Upper lobe of right lung (tissue), 1 donor: ENCODE results near the gene KRT33B. TPM values are rescaled to one million over a fixed set of nuclear protein-coding genes. Genes with fewer than 3 reads are reported as not detected.

ENCODE experiments used
- ATAC-seq: fragments of 200-7000 bp; cut with Tn5 transposase; one replicate; pipeline ENCODE4 v1.9.1; 2020; ENCODE audit warnings: mild to moderate bottlenecking, moderate library complexity
- DNase-seq: peaks from one replicate; pipeline ENCODE4 v3.0.0-alpha.2; 2020
- H3K27ac ChIP-seq: fragments of 200-600 bp; one replicate; pipeline ENCODE4 v1.8.0; 2022
- H3K27me3 ChIP-seq: fragments of 200-600 bp; one replicate; pipeline ENCODE4 v1.8.0; 2022; ENCODE audit warnings: mild to moderate bottlenecking
- H3K36me3 ChIP-seq: fragments of 200-600 bp; one replicate; pipeline ENCODE4 v1.8.0; 2022
- H3K4me1 ChIP-seq: fragments of 200-600 bp; one replicate; pipeline ENCODE4 v1.8.0; 2022
- H3K4me3 ChIP-seq: fragments of 200-600 bp; one replicate; pipeline ENCODE4 v1.8.0; 2022; ENCODE audit warnings: mild to moderate bottlenecking
- H3K9me3 ChIP-seq: fragments of 200-600 bp; one replicate; pipeline ENCODE4 v1.8.0; 2022
- intact Hi-C: fragments of 100-400 bp; cut with DNase I; formaldehyde crosslinking; loops from one replicate; pipeline ENCODE4 v1.11.0; 2022
- long read RNA-seq: library from polyadenylated mRNA; unstranded; transcript quantifications from one replicate; pipeline ENCODE4 v2.0.0, GENCODE V29; 2021
- total RNA-seq: library from RNA; stranded (reverse); fragmentation: NEBNext Ultra II Directional; extraction: Animal tissue kit (Norgen Biotek cat#: 25700); gene quantifications from one replicate; pipeline ENCODE4 v1.2.1, GENCODE V29; 2021
- TF ChIP-seq, protein P1 (sequence below): fragments of 200-600 bp; IDR thresholded peaks from one replicate; pipeline ENCODE4 v1.8.0; 2022; ENCODE audit warnings: antibody characterized with exemption
- donor health status: DM: no; HTN: yes; CAD: no; lungs with severe emphysema.

The KRT33B gene
- total RNA-seq: not detected
- long read RNA-seq: 0 reads

DNA sequence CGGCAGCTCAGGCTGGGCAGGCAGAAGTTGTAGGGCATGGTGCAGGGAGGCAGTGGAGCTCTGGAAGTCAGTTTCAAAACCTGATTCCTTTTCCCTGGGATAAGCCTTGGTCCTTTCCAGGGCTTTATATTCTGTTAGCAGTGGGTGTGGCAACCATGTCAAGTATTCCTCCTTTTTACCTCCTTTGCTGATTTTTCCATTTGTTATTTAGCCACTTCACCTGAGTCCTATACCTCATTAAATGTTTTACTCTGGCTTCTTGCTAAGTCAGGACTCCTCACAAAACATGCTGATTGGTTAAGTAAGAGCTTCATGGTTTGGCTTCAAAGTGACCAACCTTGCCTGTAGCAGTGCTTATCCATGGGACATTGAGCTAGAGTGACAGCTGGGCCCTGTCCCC lies at the start of gene KRT33B:
Gene KRT33B, minus strand, starts transcription at position 101 of the 400 bp plus-strand sequence. Its CDS starts 63 bp downstream, at position 38.
- H3K27ac ChIP-seq: no peak within 1 kb of the TSS
- intact Hi-C loops: no loop called here
- no peak within 1 kb of the TSS for H3K4me3 ChIP-seq
- no peaks in the 10 kb centered on the region for H3K36me3 ChIP-seq
- H3K27me3 ChIP-seq: no peaks in the 10 kb centered on the region
- TF ChIP-seq, protein P1, sequence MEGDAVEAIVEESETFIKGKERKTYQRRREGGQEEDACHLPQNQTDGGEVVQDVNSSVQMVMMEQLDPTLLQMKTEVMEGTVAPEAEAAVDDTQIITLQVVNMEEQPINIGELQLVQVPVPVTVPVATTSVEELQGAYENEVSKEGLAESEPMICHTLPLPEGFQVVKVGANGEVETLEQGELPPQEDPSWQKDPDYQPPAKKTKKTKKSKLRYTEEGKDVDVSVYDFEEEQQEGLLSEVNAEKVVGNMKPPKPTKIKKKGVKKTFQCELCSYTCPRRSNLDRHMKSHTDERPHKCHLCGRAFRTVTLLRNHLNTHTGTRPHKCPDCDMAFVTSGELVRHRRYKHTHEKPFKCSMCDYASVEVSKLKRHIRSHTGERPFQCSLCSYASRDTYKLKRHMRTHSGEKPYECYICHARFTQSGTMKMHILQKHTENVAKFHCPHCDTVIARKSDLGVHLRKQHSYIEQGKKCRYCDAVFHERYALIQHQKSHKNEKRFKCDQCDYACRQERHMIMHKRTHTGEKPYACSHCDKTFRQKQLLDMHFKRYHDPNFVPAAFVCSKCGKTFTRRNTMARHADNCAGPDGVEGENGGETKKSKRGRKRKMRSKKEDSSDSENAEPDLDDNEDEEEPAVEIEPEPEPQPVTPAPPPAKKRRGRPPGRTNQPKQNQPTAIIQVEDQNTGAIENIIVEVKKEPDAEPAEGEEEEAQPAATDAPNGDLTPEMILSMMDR: no peak
- H3K4me1 ChIP-seq: no peaks in the 10 kb centered on the region
- H3K9me3 ChIP-seq: no peaks in the 10 kb centered on the region
- ATAC-seq (no peak), DNase-seq (no peak)

DNA sequence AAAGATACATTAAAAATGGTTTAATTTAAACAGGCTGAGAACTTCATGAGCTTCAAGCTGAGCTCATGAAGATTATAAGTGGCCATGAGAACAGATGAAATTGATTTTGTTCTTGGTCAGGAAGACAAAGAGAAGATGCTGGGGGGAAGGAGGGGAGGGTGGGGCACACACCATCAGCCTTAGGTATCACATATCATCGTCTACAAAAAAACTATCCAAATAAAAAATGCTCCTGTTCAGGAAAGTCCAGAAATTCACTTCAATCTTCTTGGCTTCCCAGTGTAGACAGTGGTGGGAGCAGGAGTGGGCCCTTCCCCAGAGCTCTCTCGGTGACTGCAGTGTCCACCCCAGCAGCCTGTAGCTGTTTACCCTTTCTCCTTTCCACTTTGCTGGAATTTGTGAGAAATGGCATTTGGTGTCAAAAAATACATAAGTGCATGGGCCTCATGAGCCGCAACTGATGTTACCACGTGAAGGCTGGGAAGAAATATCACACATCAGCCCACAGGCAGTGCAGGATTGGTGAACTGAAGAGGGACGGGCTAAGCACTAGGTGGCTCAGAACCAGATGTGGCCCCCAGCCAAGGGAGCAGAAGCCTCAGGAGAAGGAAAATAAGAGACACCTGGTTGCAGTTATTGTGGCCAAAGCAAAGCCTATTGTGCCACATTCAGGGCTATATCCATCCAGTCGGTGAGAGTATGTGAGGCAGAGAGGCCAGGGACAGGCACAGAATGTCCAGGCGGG lies 48.7 kb upstream of the KRT33B start:
- H3K9me3 ChIP-seq: no peaks in the 10 kb centered on the region
- no peak overlapping the region for H3K27ac ChIP-seq
- TF ChIP-seq, protein P1: no peak
- intact Hi-C loops: no loop called here
- no peak for ATAC-seq
- H3K4me3 ChIP-seq: no peak overlapping the region
- no peak for DNase-seq
- no peaks in the 10 kb centered on the region for H3K36me3 ChIP-seq
- no peaks in the 10 kb centered on the region for H3K4me1 ChIP-seq
- H3K27me3 ChIP-seq: no peaks in the 10 kb centered on the region

DNA sequence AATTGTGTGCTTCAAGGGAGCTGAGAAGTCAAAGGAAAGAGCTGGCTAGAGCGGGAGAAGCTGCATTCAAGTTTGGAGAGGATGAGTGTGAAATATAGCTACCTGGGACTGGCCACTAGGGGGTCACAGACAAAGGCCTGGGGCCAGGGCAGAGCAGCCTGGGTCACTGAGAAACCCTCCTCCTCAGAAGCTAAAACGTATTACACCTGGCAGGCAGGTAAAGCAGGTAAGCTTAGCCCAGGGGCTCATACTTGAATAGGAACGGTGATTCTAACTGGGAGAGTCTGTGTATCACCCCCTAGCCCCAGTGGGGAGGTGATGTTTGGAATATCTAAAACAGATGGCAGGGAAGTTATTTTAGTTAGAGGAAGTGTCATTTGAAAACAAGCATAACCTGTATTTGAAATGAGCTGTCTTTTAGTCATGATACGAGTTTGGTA lies 48.0 kb upstream of the KRT33B start:
- Histone ChIP-seq H3K36me3 (no peaks in the 10 kb centered on the region), H3K4me1 (no peaks in the 10 kb centered on the region), H3K4me3 (no peak overlapping the region), H3K27ac (no peak overlapping the region), H3K9me3 (no peaks in the 10 kb centered on the region), H3K27me3 (no peaks in the 10 kb centered on the region)
- intact Hi-C loops: no loop called here
- ATAC-seq (peak; percentile 12), DNase-seq (no peak)
- TF ChIP-seq, protein P1: peak; percentile 27

DNA sequence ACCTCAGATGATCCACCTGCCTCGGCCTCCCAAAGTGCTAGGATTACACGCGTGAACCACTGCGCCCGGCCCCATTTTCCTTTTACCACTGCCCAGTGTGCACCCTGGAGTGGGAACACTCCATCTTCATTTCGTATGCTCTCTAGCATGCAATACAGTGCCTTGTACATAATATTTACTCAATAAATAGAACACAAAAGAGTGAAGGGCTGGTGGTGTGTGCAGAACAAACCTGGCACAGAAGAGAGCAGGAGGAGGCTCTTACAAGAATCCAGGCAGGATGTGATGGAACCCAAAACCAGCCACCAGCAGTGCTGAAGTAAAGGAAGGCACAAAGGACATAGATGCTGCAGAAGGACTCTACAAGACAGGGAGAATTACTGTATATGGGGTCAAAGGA lies 47.5 kb upstream of the KRT33B start:
- Histone ChIP-seq H3K9me3 (no peaks in the 10 kb centered on the region), H3K4me3 (no peak overlapping the region), H3K36me3 (no peaks in the 10 kb centered on the region), H3K27ac (no peak overlapping the region), H3K4me1 (no peaks in the 10 kb centered on the region), H3K27me3 (no peaks in the 10 kb centered on the region)
- TF ChIP-seq, protein P1: no peak
- intact Hi-C loops: no loop called here
- ATAC-seq (no peak), DNase-seq (no peak)

DNA sequence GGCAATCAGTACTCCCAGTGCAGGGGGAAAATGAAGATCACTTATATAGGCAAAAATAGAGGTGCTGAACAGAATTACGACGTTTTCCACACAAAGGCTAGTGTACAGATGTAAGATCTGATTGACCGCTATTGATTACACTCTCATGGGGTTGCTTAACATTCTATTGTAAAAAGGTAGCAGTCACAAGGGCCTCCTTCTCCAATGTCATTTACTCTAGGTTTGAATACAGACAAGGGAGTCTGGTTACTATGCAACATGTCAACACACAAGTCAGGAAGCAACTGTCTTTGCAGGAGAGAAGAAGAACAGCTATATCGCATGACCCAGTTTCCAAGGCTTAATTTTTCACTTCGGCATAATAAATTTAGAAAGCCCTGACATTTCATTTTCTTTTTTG lies 46.9 kb upstream of the KRT33B start:
- Histone ChIP-seq H3K4me1 (no peaks in the 10 kb centered on the region), H3K4me3 (no peak overlapping the region), H3K27me3 (no peaks in the 10 kb centered on the region), H3K27ac (no peak overlapping the region), H3K36me3 (no peaks in the 10 kb centered on the region), H3K9me3 (no peaks in the 10 kb centered on the region)
- ATAC-seq (no peak), DNase-seq (no peak)
- intact Hi-C loops: no loop called here
- TF ChIP-seq, protein P1: no peak
